ENCODE results near the gene HSD17B11.

DNA sequence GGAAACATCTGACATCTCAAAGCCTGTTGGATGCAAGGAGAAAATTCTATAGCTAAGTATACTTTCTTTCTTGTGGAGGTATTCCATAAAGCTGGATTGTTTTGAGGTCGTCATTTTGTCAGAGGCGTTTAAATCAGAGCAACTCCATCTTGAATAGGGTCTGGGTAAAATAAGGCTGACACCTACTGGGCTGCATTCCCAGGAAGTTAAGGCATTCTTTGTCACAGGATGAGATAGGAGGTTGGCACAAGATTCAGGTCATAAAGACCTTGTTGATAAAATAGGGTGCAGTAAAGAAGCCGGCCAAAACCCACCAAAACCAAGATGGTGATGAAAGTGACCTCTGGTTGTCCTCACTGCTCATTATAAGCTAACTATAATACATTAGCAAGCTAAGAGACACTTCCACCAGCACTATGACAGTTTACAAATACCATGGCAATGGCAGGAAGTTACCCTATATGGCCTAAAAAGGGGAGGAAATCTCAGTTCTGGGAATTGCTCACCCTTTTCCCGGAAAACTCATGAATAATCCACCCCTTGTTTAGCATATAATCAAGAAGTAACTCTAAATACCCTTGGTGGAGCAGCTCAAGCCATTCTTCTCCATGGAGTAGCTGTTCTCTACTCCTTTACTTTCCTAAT is 80.2 kb downstream of the HSD17B11 start:
- TF ChIP-seq CTCF (IDR thresholded peaks at IDR 0.05 in 4 of 5, conservative IDR thresholded peaks at IDR 0.05 in 1 of 5), result no peak
- TF ChIP-seq POLR2A (IDR thresholded peaks at IDR 0.05), result no peak

All from gastrocnemius medialis (tissue), 4 donors.